GM15510 (cell line): Measurements from ENCODE around the gene FBXL2.

Experiments
- POLR2A ChIP-seq: IDR thresholded peaks from 3 replicates; pipeline ENCODE4 v1.6.1; 2011; ENCODE audit warnings: borderline replicate concordance; ENCODE audit not compliant: insufficient read length; ENCODE audit errors: extremely low read depth

The FBXL2 gene

DNA sequence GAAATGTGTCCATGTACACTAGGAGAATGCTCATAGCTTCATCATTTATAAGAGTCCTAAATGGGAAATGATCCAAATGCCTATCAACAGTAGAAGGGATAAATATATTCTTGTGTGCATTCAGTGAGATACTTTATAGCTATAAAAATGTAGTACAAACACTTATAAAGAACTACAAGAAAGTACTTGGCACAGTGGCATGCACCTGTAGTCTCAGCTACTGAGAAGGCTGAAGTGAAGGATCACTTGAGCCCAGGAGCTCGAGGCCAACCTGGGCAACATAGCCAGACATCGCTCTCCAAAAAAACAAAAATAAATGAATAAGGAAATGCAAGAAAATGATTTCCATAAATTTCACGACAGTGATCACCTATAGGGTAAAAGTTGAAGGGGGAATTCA lies 3.6 kb upstream of the FBXL2 start:
- TF ChIP-seq POLR2A, result no peak

DNA sequence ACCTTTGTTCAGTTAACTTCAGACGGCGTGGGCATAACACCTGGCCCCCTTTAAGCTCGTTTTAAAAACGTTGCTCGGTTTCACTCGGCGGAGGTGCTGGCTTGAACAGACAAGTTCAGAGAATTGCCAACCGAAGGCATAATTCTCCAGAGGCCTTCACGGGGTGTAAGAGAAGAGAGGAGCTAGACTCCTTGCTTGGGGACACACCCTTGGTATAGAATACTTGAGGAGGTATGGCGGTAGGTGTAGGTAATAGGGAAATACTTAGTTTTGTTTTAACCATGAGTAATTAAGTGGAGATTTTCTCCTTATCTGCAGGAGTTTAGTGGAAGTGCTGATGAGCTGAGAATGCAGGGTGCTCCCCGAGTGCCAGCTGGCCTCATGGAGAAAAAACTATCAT lies 921 bp downstream of the FBXL2 start:
- TF ChIP-seq POLR2A, result no peak

DNA sequence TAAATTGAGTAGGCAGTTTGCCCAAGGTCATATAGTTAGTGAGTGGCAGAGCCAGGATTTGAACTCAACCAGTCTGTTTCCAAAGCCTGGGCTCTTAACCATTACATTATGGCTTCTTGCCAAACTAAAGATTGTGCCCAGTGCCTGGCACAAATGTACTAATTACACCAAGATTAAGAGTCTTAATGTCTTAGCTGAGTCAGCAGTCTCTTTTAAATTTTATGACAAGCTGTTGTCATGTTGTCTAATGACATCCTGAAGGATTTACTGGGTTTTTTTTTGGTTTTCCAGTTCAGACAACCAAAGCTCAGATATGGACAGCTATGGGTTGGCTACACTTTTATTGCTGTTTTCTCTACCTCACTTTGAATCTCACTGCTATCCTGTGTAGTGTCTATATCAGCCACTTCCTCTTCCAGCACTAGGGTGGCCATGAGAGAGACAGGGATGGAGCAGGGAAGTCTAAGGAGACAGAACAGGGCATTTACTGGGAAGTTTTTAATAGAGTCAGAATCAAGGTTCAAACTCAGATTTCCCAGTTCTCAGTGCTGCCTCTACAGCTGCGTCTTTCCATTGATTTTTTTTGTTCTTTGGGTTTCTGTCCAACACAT lies 10.5 kb downstream of the FBXL2 start:
- no peak for TF ChIP-seq POLR2A

- no peak for TF ChIP-seq POLR2A
These were observed 22.3 kb downstream of the FBXL2 start for GRCh38 chr3:33299395-33300081.

GRCh38 chr3:33312361-33312760 lies 35.1 kb downstream of the FBXL2 start:
- TF ChIP-seq POLR2A, result no peak

DNA sequence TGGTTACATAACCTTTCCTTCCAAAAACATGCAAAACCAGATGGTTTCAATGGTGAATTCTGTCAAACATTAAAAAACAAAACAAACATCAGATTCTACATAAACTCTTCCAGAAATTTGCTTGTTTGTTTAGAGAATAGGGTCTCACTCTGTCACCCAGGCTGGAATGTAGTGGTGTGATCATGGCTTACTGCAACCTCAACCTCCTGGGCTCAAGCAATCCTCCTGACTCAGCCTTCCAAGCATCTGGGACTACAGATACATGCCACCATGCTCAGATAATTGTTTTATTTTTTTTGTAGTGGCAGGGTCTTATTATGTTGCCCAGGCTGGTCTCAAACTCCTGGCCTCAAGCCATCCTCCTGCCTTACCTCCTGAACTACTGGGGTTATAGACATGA lies 36.1 kb downstream of the FBXL2 start:
- no peak for TF ChIP-seq POLR2A

DNA sequence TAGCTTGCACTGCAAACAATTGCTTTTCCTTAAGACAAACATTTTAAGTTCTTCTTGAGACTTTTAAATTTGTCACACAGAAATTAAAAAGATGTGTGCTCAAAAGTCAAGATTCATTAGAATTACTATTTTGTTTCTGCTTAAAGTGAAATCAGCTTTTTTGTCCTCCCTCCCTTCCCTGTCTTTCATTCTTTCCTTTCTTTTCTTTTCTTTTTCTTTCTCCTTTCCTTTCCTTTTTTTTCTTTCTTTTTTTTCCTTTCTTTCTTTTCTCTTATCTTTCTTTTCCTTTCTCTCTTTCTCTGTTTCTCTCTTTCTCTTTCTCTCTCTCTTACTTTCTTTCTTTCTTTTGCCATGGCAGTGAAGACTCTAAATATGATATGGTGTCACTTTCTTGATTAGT lies 37.8 kb downstream of the FBXL2 start:
- TF ChIP-seq POLR2A, result no peak

DNA sequence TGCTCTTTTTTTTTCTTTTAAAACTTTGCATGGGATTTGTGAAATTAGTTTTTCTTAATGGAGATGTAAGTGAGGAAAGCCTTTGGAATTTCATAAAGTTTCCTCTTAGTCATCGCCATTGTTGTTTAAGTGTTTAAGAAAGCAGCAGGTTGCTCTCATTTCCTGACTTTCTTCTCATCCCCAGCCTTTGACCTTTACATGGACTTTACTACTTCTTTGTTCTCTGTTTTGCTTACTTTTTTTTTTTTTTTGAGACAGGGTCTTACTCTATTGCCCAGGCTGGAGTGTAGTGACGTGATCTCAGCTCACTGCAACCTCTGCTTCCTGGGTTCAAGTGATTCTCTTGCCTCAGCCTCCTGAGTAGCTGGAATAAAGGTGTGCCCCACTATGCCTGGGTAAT lies 38.6 kb downstream of the FBXL2 start:
- no peak for TF ChIP-seq POLR2A

- TF ChIP-seq POLR2A, result no peak
These were observed 40.9 kb downstream of the FBXL2 start for GRCh38 chr3:33317963-33318709.

GRCh38 chr3:33318710-33319380 lies 41.6 kb downstream of the FBXL2 start:
- no peak for TF ChIP-seq POLR2A

DNA sequence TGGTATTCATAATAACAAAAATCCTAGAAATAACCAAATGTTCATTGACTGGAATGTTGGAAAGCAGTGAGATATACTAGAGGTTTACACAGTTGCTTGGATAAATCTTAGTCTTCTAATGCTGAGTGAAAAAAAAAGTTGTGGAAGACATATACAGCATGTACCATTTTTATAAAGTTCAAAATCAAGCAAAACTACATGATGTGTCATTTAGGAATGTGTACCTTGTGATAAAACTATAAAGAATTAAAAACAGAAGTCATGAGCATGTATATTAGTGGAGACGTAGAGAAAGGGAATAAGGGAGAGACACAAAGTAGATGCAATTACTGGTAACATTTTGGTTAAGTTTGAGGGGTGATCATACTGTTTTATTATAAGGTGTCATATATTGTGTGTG lies 45.2 kb downstream of the FBXL2 start:
- no peak for TF ChIP-seq POLR2A

GRCh38 chr3:33331414-33331813 lies 54.2 kb downstream of the FBXL2 start:
- no peak for TF ChIP-seq POLR2A

DNA sequence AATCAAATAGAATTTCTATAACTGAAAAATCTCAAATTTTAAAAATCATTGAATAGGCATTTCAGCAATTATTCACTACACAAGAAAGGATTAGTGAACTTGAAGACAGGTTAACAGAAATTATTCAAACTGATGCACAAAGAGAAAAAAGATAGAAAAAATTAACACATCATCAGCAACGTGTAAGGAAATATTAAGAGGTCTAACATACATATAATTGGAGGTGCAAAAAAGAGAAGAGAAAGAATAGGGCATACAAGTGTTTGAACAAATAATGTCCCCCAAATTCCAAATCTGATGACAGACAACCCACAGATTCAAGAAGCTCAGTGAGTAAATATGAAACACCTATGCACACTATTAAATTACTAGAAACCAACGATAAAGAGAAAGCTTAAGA lies 57.1 kb downstream of the FBXL2 start:
- TF ChIP-seq POLR2A, result no peak

GRCh38 chr3:33339758-33340157 lies 62.5 kb downstream of the FBXL2 start:
- no peak for TF ChIP-seq POLR2A

GRCh38 chr3:33355611-33356010 lies 78.4 kb downstream of the FBXL2 start:
- no peak for TF ChIP-seq POLR2A

GRCh38 chr3:33358172-33358781 lies 81.0 kb downstream of the FBXL2 start:
- no peak for TF ChIP-seq POLR2A
